GM12864 (cell line): ENCODE data around the gene FGF5.

Experiments
- DNase-seq: peaks from one replicate; pipeline ENCODE4 v3.0.0-alpha.2; 2011; ENCODE audit warnings: low read depth
- H3K4me3 ChIP-seq: 2 replicates; pipeline ENCODE4 v1.5.1; 2011; ENCODE audit warnings: mild to moderate bottlenecking, low read depth, low read length, control low read depth
- CTCF ChIP-seq: IDR thresholded peaks from 2 replicates; pipeline ENCODE4 v1.5.1; 2011; ENCODE audit warnings: low read depth, mild to moderate bottlenecking, moderate library complexity, low read length, control low read depth, inconsistent platforms; ENCODE audit errors: missing control alignments

Gene FGF5

GRCh38 chr4:80266253-80266901, at the start of gene FGF5:
Gene FGF5, plus strand, starts transcription at chr4:80266664. Its CDS starts 161 bp downstream, at chr4:80266825.
- no peak for DNase-seq
- H3K4me3 ChIP-seq: peak within 1 kb of the TSS; percentile 15; the same call in 1 of the 2 replicates

GRCh38 chr4:80219301-80220025, 47.0 kb upstream of the FGF5 start:
- no peak for DNase-seq
- H3K4me3 ChIP-seq: no peak overlapping the region
- no peak for TF ChIP-seq CTCF

More at GRCh38 chr4:80266253-80266901, at the start of gene FGF5:
- no peak for TF ChIP-seq CTCF

GRCh38 chr4:80220711-80221110, 45.8 kb upstream of the FGF5 start:
- DNase-seq: no peak
- no peak overlapping the region for H3K4me3 ChIP-seq
- TF ChIP-seq CTCF: no peak

- peak; percentile 4 for TF ChIP-seq CTCF
- no peak for DNase-seq
- H3K4me3 ChIP-seq: no peak overlapping the region
Observed at GRCh38 chr4:80221161-80221560, 45.3 kb upstream of the FGF5 start.

- no peak for TF ChIP-seq CTCF
Observed at GRCh38 chr4:80225595-80225994, 40.9 kb upstream of the FGF5 start.

GRCh38 chr4:80226094-80226493, 40.4 kb upstream of the FGF5 start:
- no peak for DNase-seq
- TF ChIP-seq CTCF: no peak

More at GRCh38 chr4:80225595-80225994, 40.9 kb upstream of the FGF5 start:
- DNase-seq: no peak
- H3K4me3 ChIP-seq: no peak overlapping the region

More at GRCh38 chr4:80226094-80226493, 40.4 kb upstream of the FGF5 start:
- H3K4me3 ChIP-seq: no peak overlapping the region
